Natural killer cell (primary cell): ENCODE data around the gene ATXN2L. TPM values are rescaled to one million over a fixed set of nuclear protein-coding genes. Genes with fewer than 3 reads are reported as not detected.

Source experiments
- ATAC-seq, 3 donors: fragments of 150-1000 bp in 2 of 3; fragments of 200-7000 bp in 1 of 3; cut with Tn5 transposase; 1 replicate in 1 of 3; 2 replicates in 2 of 3; pipeline ENCODE4 v1.10.0; 2021; ENCODE audit warnings: mild to moderate bottlenecking in 2 of 3, moderate library complexity in 2 of 3
- DNase-seq, 2 donors: peaks; one replicate each; pipeline versions ENCODE4 v3.0.0 to v3.0.0-alpha.2; 2013 to 2021; ENCODE audit warnings: mixed read lengths in 1 of 2
- H3K27ac ChIP-seq: one replicate; pipeline ENCODE4 v1.5.1; 2013; ENCODE audit warnings: mild to moderate bottlenecking, low read length
- H3K27me3 ChIP-seq: one replicate; pipeline ENCODE4 v1.6.1; 2013; ENCODE audit warnings: low read length; ENCODE audit not compliant: control insufficient read depth, insufficient read depth
- H3K36me3 ChIP-seq: one replicate; pipeline ENCODE4 v1.6.1; 2013; ENCODE audit warnings: low read length; ENCODE audit not compliant: control insufficient read depth, insufficient read depth
- H3K4me1 ChIP-seq: one replicate; pipeline ENCODE4 v1.6.1; 2013; ENCODE audit warnings: low read length; ENCODE audit not compliant: control insufficient read depth, insufficient read depth
- H3K4me3 ChIP-seq: one replicate; pipeline ENCODE4 v1.5.1; 2013; ENCODE audit warnings: low read length
- H3K9me3 ChIP-seq: one replicate; pipeline ENCODE4 v1.6.1; 2013; ENCODE audit warnings: low read length; ENCODE audit not compliant: control insufficient read depth, insufficient read depth
- H3K27ac Mint-ChIP-seq, 2 donors: one replicate each; pipeline ENCODE4 v1.8.0; 2022; ENCODE audit warnings: mild to moderate bottlenecking in 2 of 2, mixed read lengths in 2 of 2, moderate library complexity in 1 of 2
- H3K27me3 Mint-ChIP-seq, 2 donors: one replicate each; pipeline ENCODE4 v1.8.0; 2022; ENCODE audit warnings: low read depth in 2 of 2, mixed read lengths in 2 of 2
- H3K36me3 Mint-ChIP-seq: one replicate; pipeline ENCODE4 v1.8.0; 2022; ENCODE audit warnings: mixed read lengths
- H3K4me1 Mint-ChIP-seq, 2 donors: one replicate each; pipeline ENCODE4 v1.8.0; 2022; ENCODE audit warnings: mixed read lengths in 2 of 2
- H3K4me3 Mint-ChIP-seq: one replicate; pipeline ENCODE4 v1.8.0; 2022; ENCODE audit warnings: mild to moderate bottlenecking, moderate library complexity, mixed read lengths
- H3K9me3 Mint-ChIP-seq, 2 donors: one replicate each; pipeline ENCODE4 v1.8.0; 2022; ENCODE audit warnings: mixed read lengths in 2 of 2
- CTCF ChIP-seq: fragments of 200-600 bp; IDR thresholded peaks from one replicate; pipeline ENCODE4 v1.8.0; 2022; ENCODE audit warnings: antibody characterized with exemption
- WGBS: methylation state at CpG from one replicate; pipeline ENCODE4 v1.1.7; 2013; ENCODE audit warnings: missing lambda C conversion rate; ENCODE audit not compliant: insufficient coverage; 5-methylcytosine and 5-hydroxymethylcytosine counted together
- intact Hi-C: fragments of 100-400 bp; cut with micrococcal nuclease; formaldehyde crosslinking; loops from one replicate; pipeline ENCODE4 v1.14.2; 2022
- total RNA-seq, 4 donors: library from RNA; stranded (reverse); fragments of 120-200 nt in 1 of 4; gene quantifications; one replicate each; pipeline versions ENCODE4 v1.2.3 to v1.2.4, GENCODE V29; 2013 to 2022

ATXN2L gene
- total RNA-seq, 3 donors from 2014 or later (not counting 1 experiment from before 2014, with no cell fraction given) = 350 to 451 (median 416) TPM

GRCh38 chr16:28863929-28864793, 41.4 kb downstream of the ATXN2L start:
- DNase-seq (peak in 1 of 2 donors; percentile 67), ATAC-seq (no peak)
- peaks cover 18 to 40% of the 10 kb centered on the region in 2 donors for H3K4me1 Mint-ChIP-seq
- no peaks in the 10 kb centered on the region for H3K9me3 ChIP-seq
- peak overlapping the region; percentile 95 to 96 for H3K27ac Mint-ChIP-seq
- peak overlapping the region; percentile 98 for H3K27ac ChIP-seq
- peaks cover 12% of the 10 kb centered on the region for H3K36me3 ChIP-seq
- no peaks in the 10 kb centered on the region for H3K27me3 ChIP-seq
- H3K4me3 ChIP-seq = peak overlapping the region; percentile 99
- H3K9me3 Mint-ChIP-seq = no peaks in the 10 kb centered on the region
- peak overlapping the region; percentile 98 for H3K4me3 Mint-ChIP-seq
- WGBS = 3% methylated on average over 38 of the region's 42 CpGs
- peaks cover 29% of the 10 kb centered on the region for H3K4me1 ChIP-seq
- H3K27me3 Mint-ChIP-seq = no peaks in the 10 kb centered on the region
- intact Hi-C loops = loop anchor here (2.0 to 5.0 kb wide), 3 partner anchors 17 to 63 kb away; partner anchors contain the start of genes ATXN2L, RABEP2 and TUFM
- no peak for TF ChIP-seq CTCF
- H3K36me3 Mint-ChIP-seq = no peaks in the 10 kb centered on the region

GRCh38 chr16:28865001-28865688, 42.3 kb downstream of the ATXN2L start:
- H3K27ac ChIP-seq = no peak overlapping the region

GRCh38 chr16:28865722-28866453, 43.1 kb downstream of the ATXN2L start:
- DNase-seq (no peak), ATAC-seq (no peak)
- Mint-ChIP-seq H3K27me3 (no peaks in the 10 kb centered on the region), H3K4me1 (peaks cover 22 to 45% of the 10 kb centered on the region in 2 donors), H3K27ac (peak overlapping the region; percentile 95 to 96), H3K36me3 (peaks cover 13% of the 10 kb centered on the region), H3K9me3 (no peaks in the 10 kb centered on the region), H3K4me3 (peak overlapping the region; percentile 56)
- 90% methylated on average over 28 of the region's 32 CpGs for WGBS
- H3K36me3 ChIP-seq = peaks cover 26% of the 10 kb centered on the region
- no peaks in the 10 kb centered on the region for H3K27me3 ChIP-seq
- peaks cover 29% of the 10 kb centered on the region for H3K4me1 ChIP-seq
- H3K27ac ChIP-seq = no peak overlapping the region
- H3K9me3 ChIP-seq = no peaks in the 10 kb centered on the region
- no peak overlapping the region for H3K4me3 ChIP-seq
- TF ChIP-seq CTCF = no peak
- intact Hi-C loops = no loop called here

More at GRCh38 chr16:28865001-28865688, 42.3 kb downstream of the ATXN2L start:
- Histone ChIP-seq H3K36me3 (peaks cover 21% of the 10 kb centered on the region), H3K4me3 (no peak overlapping the region), H3K4me1 (peaks cover 29% of the 10 kb centered on the region), H3K27me3 (no peaks in the 10 kb centered on the region), H3K9me3 (no peaks in the 10 kb centered on the region)
- no peak for ATAC-seq
- Mint-ChIP-seq H3K9me3 (no peaks in the 10 kb centered on the region), H3K36me3 (peaks cover 7% of the 10 kb centered on the region), H3K27ac (peak overlapping the region; percentile 95 to 96), H3K27me3 (no peaks in the 10 kb centered on the region), H3K4me3 (peak overlapping the region; percentile 82), H3K4me1 (peaks cover 22 to 42% of the 10 kb centered on the region in 2 donors)
- no peak for TF ChIP-seq CTCF
- WGBS = 92% methylated on average over 12 of the region's 12 CpGs
- intact Hi-C loops = no loop called here
- no peak for DNase-seq
